ENCODE measurements around the gene TBC1D8. TPM values are rescaled to one million over a fixed set of nuclear protein-coding genes. Genes with fewer than 3 reads are reported as not detected.
A peak's percentile ranks its signal among the peaks of the same experiment; 100 is the strongest.

Gene TBC1D8
- 19.9 TPM for total RNA-seq
- long read RNA-seq, transcript TBC1D8-201 (20 exons, 3,627 nt) = major isoform, 8 of 21 reads
- long read RNA-seq, partial matches to known transcripts = 5 of 21 reads
- long read RNA-seq, other reads (novel, unspliced or antisense) = 8 of 21 reads

DNA sequence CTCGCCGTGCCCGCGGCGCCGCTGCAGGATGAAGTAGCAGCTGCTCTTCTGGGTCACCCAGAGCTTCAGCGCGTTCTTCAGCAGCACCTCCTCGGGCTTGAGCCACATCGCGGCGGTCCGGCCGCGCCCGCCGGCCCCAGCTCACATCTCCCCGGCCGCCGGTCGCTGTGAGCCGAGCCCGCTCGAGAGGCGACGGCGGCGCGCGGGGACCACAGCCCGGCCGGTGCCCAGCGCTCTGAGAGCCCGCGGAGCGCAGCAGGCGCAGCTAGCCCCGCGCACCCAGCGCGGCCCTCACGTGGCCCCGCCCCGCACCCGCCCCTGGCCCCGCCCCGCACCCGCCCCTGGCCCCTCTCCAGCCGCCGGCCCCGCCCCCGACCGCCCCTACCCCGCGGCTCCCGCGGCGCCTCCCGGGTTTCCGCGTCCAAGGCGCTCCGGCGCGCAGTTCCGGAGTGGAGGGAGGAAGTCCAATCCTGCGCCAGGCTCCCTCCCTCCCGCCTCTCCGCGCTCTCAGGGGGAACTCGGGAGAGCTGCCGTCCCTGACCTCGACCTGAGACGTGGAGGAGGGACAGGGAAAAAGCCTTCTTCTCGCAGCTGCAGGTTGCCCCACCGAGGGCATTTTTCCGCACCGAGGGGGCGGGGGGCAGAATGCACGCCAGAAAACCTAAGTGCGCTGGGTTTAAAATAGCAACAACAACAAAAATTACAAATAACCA is at the start of gene TBC1D8:
TBC1D8 (minus strand) TSS at position 237 of the 713 bp plus-strand sequence; CDS start at position 108, 129 bp downstream.
- H3K4me1 ChIP-seq = peaks cover 19% of the 10 kb centered on the region
- peak; percentile 95 for DNase-seq
- H3K36me3 ChIP-seq = no peaks in the 10 kb centered on the region
- peak within 1 kb of the TSS; percentile 81 for H3K27ac ChIP-seq
- H3K9me3 ChIP-seq = no peaks in the 10 kb centered on the region
- TF ChIP-seq, protein P1, sequence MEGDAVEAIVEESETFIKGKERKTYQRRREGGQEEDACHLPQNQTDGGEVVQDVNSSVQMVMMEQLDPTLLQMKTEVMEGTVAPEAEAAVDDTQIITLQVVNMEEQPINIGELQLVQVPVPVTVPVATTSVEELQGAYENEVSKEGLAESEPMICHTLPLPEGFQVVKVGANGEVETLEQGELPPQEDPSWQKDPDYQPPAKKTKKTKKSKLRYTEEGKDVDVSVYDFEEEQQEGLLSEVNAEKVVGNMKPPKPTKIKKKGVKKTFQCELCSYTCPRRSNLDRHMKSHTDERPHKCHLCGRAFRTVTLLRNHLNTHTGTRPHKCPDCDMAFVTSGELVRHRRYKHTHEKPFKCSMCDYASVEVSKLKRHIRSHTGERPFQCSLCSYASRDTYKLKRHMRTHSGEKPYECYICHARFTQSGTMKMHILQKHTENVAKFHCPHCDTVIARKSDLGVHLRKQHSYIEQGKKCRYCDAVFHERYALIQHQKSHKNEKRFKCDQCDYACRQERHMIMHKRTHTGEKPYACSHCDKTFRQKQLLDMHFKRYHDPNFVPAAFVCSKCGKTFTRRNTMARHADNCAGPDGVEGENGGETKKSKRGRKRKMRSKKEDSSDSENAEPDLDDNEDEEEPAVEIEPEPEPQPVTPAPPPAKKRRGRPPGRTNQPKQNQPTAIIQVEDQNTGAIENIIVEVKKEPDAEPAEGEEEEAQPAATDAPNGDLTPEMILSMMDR (IDR thresholded peaks at IDR 0.05) = no peak
- H3K4me3 ChIP-seq = peak within 1 kb of the TSS; percentile 72
- H3K27me3 ChIP-seq = no peaks in the 10 kb centered on the region
- peak; percentile 91 for ATAC-seq
- intact Hi-C loops (cut with DNase I) = loop anchor here (5.0 kb wide), 1 partner anchor 139 kb away; no protein-coding TSS in a partner anchor

DNA sequence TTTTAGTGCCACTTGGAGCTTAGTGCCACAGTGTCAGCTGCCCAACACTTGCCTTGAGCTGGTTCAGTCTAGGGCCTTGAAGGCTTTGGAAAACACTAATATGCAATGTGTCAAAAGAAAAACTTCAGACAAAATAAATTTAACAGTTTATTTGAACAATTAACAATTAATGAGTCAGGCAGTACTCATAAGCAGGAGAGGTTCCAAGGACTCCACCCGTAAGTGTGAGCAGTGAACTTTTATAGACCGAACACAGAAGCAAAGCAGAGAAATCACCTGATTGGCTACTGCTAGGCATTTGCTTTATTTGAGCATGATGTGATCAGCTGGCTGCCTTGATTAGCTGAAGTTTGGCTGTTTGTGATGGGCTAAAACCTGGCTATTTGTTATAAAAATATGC is 49.5 kb upstream of the TBC1D8 start:
- no peaks in the 10 kb centered on the region for H3K36me3 ChIP-seq
- peaks cover 4% of the 10 kb centered on the region for H3K4me1 ChIP-seq
- TF ChIP-seq, protein P1 (IDR thresholded peaks at IDR 0.05) = no peak
- intact Hi-C loops (cut with DNase I) = no loop called here
- ATAC-seq = peak; percentile 52
- no peaks in the 10 kb centered on the region for H3K27me3 ChIP-seq
- no peak overlapping the region for H3K4me3 ChIP-seq
- no peaks in the 10 kb centered on the region for H3K9me3 ChIP-seq
- no peak for DNase-seq
- H3K27ac ChIP-seq = no peak overlapping the region

DNA sequence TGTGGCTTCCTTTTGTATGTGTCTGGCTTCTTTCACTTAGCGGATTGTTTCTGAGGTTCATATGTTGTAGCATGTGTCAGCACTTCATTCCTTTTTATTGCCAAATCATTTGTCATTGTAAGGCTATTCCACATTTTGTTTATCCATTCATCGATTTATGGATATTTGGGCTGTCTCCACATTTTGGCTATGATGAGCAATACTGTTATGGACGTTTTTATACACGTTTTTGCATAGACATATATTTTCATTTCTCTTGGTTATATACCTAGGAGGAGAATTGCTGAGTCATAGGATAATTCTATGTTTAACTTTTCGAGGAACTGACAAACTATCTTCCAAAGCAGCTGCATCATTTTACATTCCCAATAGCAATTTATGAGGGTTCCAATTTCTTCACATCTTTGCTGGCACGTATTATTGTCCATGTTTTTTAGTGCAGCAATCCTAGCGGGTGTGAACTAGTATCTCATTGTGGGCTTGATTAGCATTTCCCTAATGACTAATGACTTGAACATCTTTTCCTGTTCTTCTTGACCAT is 48.1 kb upstream of the TBC1D8 start:
- no peak for DNase-seq
- Histone ChIP-seq H3K27me3 (no peaks in the 10 kb centered on the region), H3K4me3 (no peak overlapping the region), H3K9me3 (no peaks in the 10 kb centered on the region), H3K4me1 (no peaks in the 10 kb centered on the region), H3K36me3 (no peaks in the 10 kb centered on the region), H3K27ac (no peak overlapping the region)
- TF ChIP-seq, protein P1 (IDR thresholded peaks at IDR 0.05) = no peak
- ATAC-seq = no peak
- intact Hi-C loops (cut with DNase I) = no loop called here

DNA sequence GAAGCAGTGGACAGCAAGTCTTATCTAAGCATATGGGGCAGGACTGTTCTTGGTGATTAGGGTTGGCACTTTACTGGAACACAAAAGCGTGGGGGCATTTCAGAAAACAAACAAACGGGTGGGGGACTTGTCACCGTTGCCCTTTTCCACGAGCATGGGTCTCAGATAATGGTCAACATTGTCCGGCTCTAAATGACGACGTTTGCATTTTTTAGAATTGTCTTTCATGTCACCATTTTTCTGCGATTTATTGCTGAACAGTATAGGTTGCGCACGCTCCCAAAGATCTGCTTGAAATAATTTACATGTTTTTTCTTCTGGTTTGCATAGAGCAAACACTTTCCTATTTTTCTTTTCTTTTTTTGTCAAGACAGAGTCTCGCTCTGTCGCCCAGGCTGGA is 46.6 kb upstream of the TBC1D8 start:
- H3K27me3 ChIP-seq = no peaks in the 10 kb centered on the region
- H3K4me1 ChIP-seq = no peaks in the 10 kb centered on the region
- H3K9me3 ChIP-seq = no peaks in the 10 kb centered on the region
- intact Hi-C loops (cut with DNase I) = no loop called here
- H3K36me3 ChIP-seq = no peaks in the 10 kb centered on the region
- no peak for ATAC-seq
- H3K4me3 ChIP-seq = no peak overlapping the region
- DNase-seq = no peak
- TF ChIP-seq, protein P1 (IDR thresholded peaks at IDR 0.05) = no peak
- no peak overlapping the region for H3K27ac ChIP-seq

DNA sequence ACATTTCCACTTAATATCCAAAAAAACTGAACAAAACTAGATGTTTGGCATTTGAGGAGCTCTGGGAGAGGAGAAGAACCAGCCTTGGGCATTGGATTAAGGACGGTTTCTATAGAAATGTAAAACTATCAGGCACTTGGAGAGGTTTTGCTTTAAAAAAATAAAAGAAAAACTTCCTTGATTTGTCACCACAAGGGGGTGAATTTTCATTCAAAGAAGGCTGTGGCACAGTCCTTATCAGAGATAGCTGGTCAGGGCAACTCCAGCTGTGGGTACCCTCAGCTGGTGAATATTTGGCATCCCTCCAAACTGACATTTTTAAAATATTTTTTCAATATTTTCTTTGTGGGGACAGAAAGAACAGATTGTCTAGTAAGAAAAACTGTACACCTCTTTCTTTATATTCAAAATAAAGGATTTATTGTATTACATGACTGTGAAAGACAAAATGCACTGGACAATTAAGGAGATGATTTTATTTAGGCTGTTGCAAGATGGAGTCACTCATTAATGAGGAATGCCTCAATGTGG is 46.1 kb upstream of the TBC1D8 start:
- TF ChIP-seq, protein P1 (IDR thresholded peaks at IDR 0.05) = no peak
- ATAC-seq (no peak), DNase-seq (no peak)
- intact Hi-C loops (cut with DNase I) = no loop called here
- no peak overlapping the region for H3K4me3 ChIP-seq
- no peaks in the 10 kb centered on the region for H3K9me3 ChIP-seq
- no peaks in the 10 kb centered on the region for H3K36me3 ChIP-seq
- H3K4me1 ChIP-seq = no peaks in the 10 kb centered on the region
- no peaks in the 10 kb centered on the region for H3K27me3 ChIP-seq
- no peak overlapping the region for H3K27ac ChIP-seq
